ENCODE measurements around the gene MAN2A2.

Gene MAN2A2

GRCh38 chr15:90936823-90937222, 33.7 kb downstream of the MAN2A2 start:
- Mint-ChIP-seq H3K27ac (no peak overlapping the region), H3K27me3 (no peaks in the 10 kb centered on the region), H3K4me3 (peak overlapping the region in 1 of 2 donors; percentile 97), H3K9me3 (no peaks in the 10 kb centered on the region), H3K36me3 (peaks cover 26 to 29% of the 10 kb centered on the region in 2 donors), H3K4me1 (peaks cover 22 to 46% of the 10 kb centered on the region in 2 donors)
- no peak for DNase-seq
- ATAC-seq (replicated peaks) = no peak

GRCh38 chr15:90938261-90938660, 35.2 kb downstream of the MAN2A2 start:
- H3K27ac Mint-ChIP-seq = no peak overlapping the region
- peaks cover 19 to 35% of the 10 kb centered on the region in 2 donors for H3K4me1 Mint-ChIP-seq
- ATAC-seq (replicated peaks) = no peak
- no peaks in the 10 kb centered on the region for H3K9me3 Mint-ChIP-seq
- H3K27me3 Mint-ChIP-seq = no peaks in the 10 kb centered on the region
- H3K36me3 Mint-ChIP-seq = peaks cover 33 to 38% of the 10 kb centered on the region in 2 donors
- no peak overlapping the region for H3K4me3 Mint-ChIP-seq
- DNase-seq = no peak

GRCh38 chr15:90939756-90940155, 36.7 kb downstream of the MAN2A2 start:
- peaks cover 37 to 43% of the 10 kb centered on the region in 2 donors for H3K36me3 Mint-ChIP-seq
- no peak overlapping the region for H3K4me3 Mint-ChIP-seq
- no peak for DNase-seq
- H3K9me3 Mint-ChIP-seq = no peaks in the 10 kb centered on the region
- ATAC-seq (replicated peaks) = no peak
- no peaks in the 10 kb centered on the region for H3K27me3 Mint-ChIP-seq
- peaks cover 11 to 24% of the 10 kb centered on the region in 2 donors for H3K4me1 Mint-ChIP-seq
- peak overlapping the region; percentile 47 for H3K27ac Mint-ChIP-seq

GRCh38 chr15:90941038-90941437, 37.9 kb downstream of the MAN2A2 start:
- peaks cover 40 to 43% of the 10 kb centered on the region in 2 donors for H3K36me3 Mint-ChIP-seq
- H3K27ac Mint-ChIP-seq = no peak overlapping the region
- ATAC-seq (replicated peaks) (no peak), DNase-seq (no peak)
- H3K4me3 Mint-ChIP-seq = no peak overlapping the region
- H3K9me3 Mint-ChIP-seq = no peaks in the 10 kb centered on the region
- no peaks in the 10 kb centered on the region for H3K27me3 Mint-ChIP-seq
- peaks cover 6 to 11% of the 10 kb centered on the region in 2 donors for H3K4me1 Mint-ChIP-seq

- H3K36me3 Mint-ChIP-seq = peaks cover 39 to 48% of the 10 kb centered on the region in 2 donors
- H3K4me3 Mint-ChIP-seq = no peak overlapping the region
- ATAC-seq (replicated peaks) (no peak), DNase-seq (no peak)
- H3K27ac Mint-ChIP-seq = no peak overlapping the region
- H3K4me1 Mint-ChIP-seq = no peaks in the 10 kb centered on the region
- no peaks in the 10 kb centered on the region for H3K9me3 Mint-ChIP-seq
- no peaks in the 10 kb centered on the region for H3K27me3 Mint-ChIP-seq
Observed at GRCh38 chr15:90942354-90943120, 39.4 kb downstream of the MAN2A2 start.

- DNase-seq = no peak
- no peak for ATAC-seq (replicated peaks)
- Mint-ChIP-seq H3K36me3 (peaks cover 47 to 57% of the 10 kb centered on the region in 2 donors), H3K4me3 (no peak overlapping the region), H3K27ac (no peak overlapping the region), H3K27me3 (no peaks in the 10 kb centered on the region), H3K9me3 (no peaks in the 10 kb centered on the region), H3K4me1 (peaks cover 0 to 6% of the 10 kb centered on the region in 2 donors)
Observed at GRCh38 chr15:90945091-90945490, 42.0 kb downstream of the MAN2A2 start.

GRCh38 chr15:90946538-90946937, 43.4 kb downstream of the MAN2A2 start:
- Mint-ChIP-seq H3K36me3 (peaks cover 39 to 49% of the 10 kb centered on the region in 2 donors), H3K4me3 (no peak overlapping the region), H3K9me3 (no peaks in the 10 kb centered on the region), H3K27me3 (no peaks in the 10 kb centered on the region), H3K4me1 (peaks cover 0 to 6% of the 10 kb centered on the region in 2 donors), H3K27ac (no peak overlapping the region)
- DNase-seq (no peak), ATAC-seq (replicated peaks) (no peak)

- Mint-ChIP-seq H3K27ac (no peak overlapping the region), H3K36me3 (peaks cover 41 to 53% of the 10 kb centered on the region in 2 donors)
Observed at GRCh38 chr15:90946941-90947576, 44.0 kb downstream of the MAN2A2 start.

GRCh38 chr15:90947577-90948357, 44.7 kb downstream of the MAN2A2 start:
- Mint-ChIP-seq H3K9me3 (no peaks in the 10 kb centered on the region), H3K36me3 (peaks cover 44 to 55% of the 10 kb centered on the region in 2 donors), H3K4me1 (peaks cover 0 to 6% of the 10 kb centered on the region in 2 donors), H3K4me3 (no peak overlapping the region), H3K27me3 (no peaks in the 10 kb centered on the region), H3K27ac (no peak overlapping the region)
- DNase-seq (no peak), ATAC-seq (replicated peaks) (no peak)

More at GRCh38 chr15:90946941-90947576, 44.0 kb downstream of the MAN2A2 start:
- ATAC-seq (replicated peaks) (no peak), DNase-seq (no peak)
- Mint-ChIP-seq H3K4me3 (no peak overlapping the region), H3K4me1 (peaks cover 0 to 6% of the 10 kb centered on the region in 2 donors), H3K9me3 (no peaks in the 10 kb centered on the region), H3K27me3 (no peaks in the 10 kb centered on the region)

GRCh38 chr15:90948506-90948905, 45.4 kb downstream of the MAN2A2 start:
- H3K9me3 Mint-ChIP-seq = no peaks in the 10 kb centered on the region
- H3K36me3 Mint-ChIP-seq = peaks cover 47 to 58% of the 10 kb centered on the region in 2 donors

GRCh38 chr15:90949979-90950675, 47.0 kb downstream of the MAN2A2 start:
- DNase-seq (no peak), ATAC-seq (replicated peaks) (no peak)
- H3K4me3 Mint-ChIP-seq = no peak overlapping the region
- peaks cover 6 to 19% of the 10 kb centered on the region in 2 donors for H3K4me1 Mint-ChIP-seq
- peak overlapping the region; percentile 31 for H3K27ac Mint-ChIP-seq
- no peaks in the 10 kb centered on the region for H3K9me3 Mint-ChIP-seq
- H3K36me3 Mint-ChIP-seq = peaks cover 45 to 61% of the 10 kb centered on the region in 2 donors
- no peaks in the 10 kb centered on the region for H3K27me3 Mint-ChIP-seq

More at GRCh38 chr15:90948506-90948905, 45.4 kb downstream of the MAN2A2 start:
- ATAC-seq (replicated peaks) = no peak
- no peak overlapping the region for H3K4me3 Mint-ChIP-seq
- no peaks in the 10 kb centered on the region for H3K27me3 Mint-ChIP-seq
- peaks cover 0 to 6% of the 10 kb centered on the region in 2 donors for H3K4me1 Mint-ChIP-seq
- DNase-seq = no peak
- H3K27ac Mint-ChIP-seq = peak overlapping the region; percentile 69

GRCh38 chr15:90950676-90951075, 47.6 kb downstream of the MAN2A2 start:
- no peak for ATAC-seq (replicated peaks)

GRCh38 chr15:90952901-90953677, 50.0 kb downstream of the MAN2A2 start:
- peaks cover 12 to 33% of the 10 kb centered on the region in 2 donors for H3K4me1 Mint-ChIP-seq
- H3K27ac Mint-ChIP-seq = peak overlapping the region; percentile 40
- DNase-seq (no peak), ATAC-seq (replicated peaks) (no peak)
- no peak overlapping the region for H3K4me3 Mint-ChIP-seq
- peaks cover 40 to 52% of the 10 kb centered on the region in 2 donors for H3K36me3 Mint-ChIP-seq
- H3K27me3 Mint-ChIP-seq = no peaks in the 10 kb centered on the region
- no peaks in the 10 kb centered on the region for H3K9me3 Mint-ChIP-seq

More at GRCh38 chr15:90950676-90951075, 47.6 kb downstream of the MAN2A2 start:
- Mint-ChIP-seq H3K4me3 (no peak overlapping the region), H3K27ac (no peak overlapping the region), H3K9me3 (no peaks in the 10 kb centered on the region), H3K36me3 (peaks cover 43 to 61% of the 10 kb centered on the region in 2 donors), H3K4me1 (peaks cover 6 to 22% of the 10 kb centered on the region in 2 donors), H3K27me3 (no peaks in the 10 kb centered on the region)
- DNase-seq = no peak
